ENCODE results near the gene FRMD6. TPM values are rescaled to one million over a fixed set of nuclear protein-coding genes. Genes with fewer than 3 reads are reported as not detected.
A peak's percentile ranks its signal among the peaks of the same experiment; 100 is the strongest.

The FRMD6 gene
- total and polyA plus RNA-seq, 5 donors from 2014 or later = 0.77 to 1.7 (median 0.89) TPM; not detected in 2

DNA sequence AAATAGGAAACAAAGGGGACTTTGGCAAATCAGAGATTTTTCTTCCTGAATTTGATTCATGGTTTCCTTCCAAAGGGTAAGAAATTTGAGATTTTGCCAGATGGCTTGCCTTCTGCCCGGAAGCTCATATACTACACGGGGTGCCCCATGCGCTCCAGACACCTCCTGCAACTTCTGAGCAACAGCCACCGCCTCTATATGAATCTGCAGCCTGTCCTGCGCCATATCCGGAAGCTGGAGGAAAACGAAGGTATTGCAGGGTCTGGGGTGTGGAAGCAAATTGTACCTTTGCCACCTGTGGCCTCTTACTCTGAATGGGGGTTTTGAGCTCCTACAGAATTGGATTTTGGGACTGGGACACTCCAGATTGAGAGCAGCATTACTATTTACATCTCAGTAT, 63.5 kb downstream of the FRMD6 start:
- no peak overlapping the region for H3K27ac Mint-ChIP-seq
- no peaks in the 10 kb centered on the region for H3K4me1 Mint-ChIP-seq
- H3K36me3 Mint-ChIP-seq = peaks cover 3% of the 10 kb centered on the region
- Histone ChIP-seq H3K9me3 (ENCODE audit: control insufficient read depth in 2 of 2, low read length in 2 of 2) (no peaks in the 10 kb centered on the region), H3K27ac (ENCODE audit: insufficient read depth, low read length, poor library complexity, severe bottlenecking) (no peak overlapping the region), H3K36me3 (ENCODE audit: control insufficient read depth, insufficient read depth, low read length) (no peaks in the 10 kb centered on the region), H3K4me3 (ENCODE audit: low read depth, low read length) (no peak overlapping the region), H3K27me3 (ENCODE audit: control insufficient read depth, insufficient read depth, low read length) (no peaks in the 10 kb centered on the region), H3K4me1 (ENCODE audit: control insufficient read depth, insufficient read depth, low read length, poor library complexity, severe bottlenecking) (no peaks in the 10 kb centered on the region)
- ATAC-seq (ENCODE audit: low read depth in 2 of 2) (no peak), DNase-seq (no peak)
- H3K27me3 Mint-ChIP-seq = peaks cover 11% of the 10 kb centered on the region
- no peak overlapping the region for H3K4me3 Mint-ChIP-seq
- no peaks in the 10 kb centered on the region for H3K9me3 Mint-ChIP-seq

DNA sequence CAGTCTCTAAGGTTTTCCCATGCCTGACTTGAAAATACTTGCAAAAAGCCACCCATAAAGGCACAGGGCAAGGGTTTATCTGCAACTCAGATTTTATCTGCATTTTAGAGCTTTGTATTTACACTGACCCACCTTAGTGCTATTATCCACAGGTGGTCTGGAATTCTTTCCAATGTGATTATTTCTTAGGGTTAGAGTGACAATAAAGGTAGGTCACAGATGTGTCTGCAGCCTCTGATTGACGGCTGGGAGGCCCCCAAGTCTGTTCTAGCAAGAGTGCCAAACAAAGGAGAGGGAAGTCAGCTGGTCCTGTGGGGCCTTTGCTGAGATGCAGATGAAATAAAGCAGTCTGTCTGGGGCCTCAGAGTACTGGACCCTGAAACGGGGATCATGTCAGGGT, 64.0 kb downstream of the FRMD6 start:
- H3K4me1 ChIP-seq (ENCODE audit: control insufficient read depth, insufficient read depth, low read length, poor library complexity, severe bottlenecking) = no peaks in the 10 kb centered on the region
- Mint-ChIP-seq H3K4me3 (no peak overlapping the region), H3K27ac (peak overlapping the region in 1 of 3 donors; percentile 35), H3K36me3 (peaks cover 3% of the 10 kb centered on the region), H3K4me1 (no peaks in the 10 kb centered on the region), H3K27me3 (peaks cover 11% of the 10 kb centered on the region), H3K9me3 (no peaks in the 10 kb centered on the region)
- H3K27ac ChIP-seq (ENCODE audit: insufficient read depth, low read length, poor library complexity, severe bottlenecking) = no peak overlapping the region
- DNase-seq = no peak
- H3K4me3 ChIP-seq (ENCODE audit: low read depth, low read length) = no peak overlapping the region
- no peaks in the 10 kb centered on the region for H3K27me3 ChIP-seq (ENCODE audit: control insufficient read depth, insufficient read depth, low read length)
- no peaks in the 10 kb centered on the region for H3K9me3 ChIP-seq (ENCODE audit: control insufficient read depth in 2 of 2, low read length in 2 of 2)
- ATAC-seq (ENCODE audit: low read depth in 2 of 2) = no peak
- H3K36me3 ChIP-seq (ENCODE audit: control insufficient read depth, insufficient read depth, low read length) = no peaks in the 10 kb centered on the region

DNA sequence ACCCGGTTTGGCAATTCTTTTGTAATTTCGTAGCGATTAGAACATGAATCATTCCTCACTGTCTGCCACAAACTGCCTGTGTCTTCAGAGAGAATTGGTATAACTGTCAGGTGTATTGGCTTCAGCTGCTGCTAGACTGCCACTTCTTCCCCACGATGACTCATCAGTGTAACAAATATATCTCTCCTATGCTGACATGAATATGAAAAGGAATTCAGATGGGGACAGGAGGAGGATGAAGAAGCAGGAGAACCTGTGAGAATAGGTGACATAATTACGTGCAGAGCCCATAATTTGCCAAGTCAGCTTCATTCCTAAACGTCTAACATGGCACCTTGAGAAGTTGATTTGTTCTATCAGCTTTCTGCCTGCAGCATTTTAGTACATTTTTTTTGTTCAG, 64.9 kb downstream of the FRMD6 start:
- Mint-ChIP-seq H3K27ac (no peak overlapping the region), H3K27me3 (peaks cover 11% of the 10 kb centered on the region), H3K36me3 (peaks cover 3% of the 10 kb centered on the region), H3K9me3 (no peaks in the 10 kb centered on the region), H3K4me3 (no peak overlapping the region), H3K4me1 (no peaks in the 10 kb centered on the region)
- H3K27me3 ChIP-seq (ENCODE audit: control insufficient read depth, insufficient read depth, low read length) = no peaks in the 10 kb centered on the region
- no peak overlapping the region for H3K4me3 ChIP-seq (ENCODE audit: low read depth, low read length)
- H3K27ac ChIP-seq (ENCODE audit: insufficient read depth, low read length, poor library complexity, severe bottlenecking) = no peak overlapping the region
- ATAC-seq (ENCODE audit: low read depth in 2 of 2) = no peak
- no peaks in the 10 kb centered on the region for H3K9me3 ChIP-seq (ENCODE audit: control insufficient read depth in 2 of 2, low read length in 2 of 2)
- no peaks in the 10 kb centered on the region for H3K36me3 ChIP-seq (ENCODE audit: control insufficient read depth, insufficient read depth, low read length)
- no peak for DNase-seq
- H3K4me1 ChIP-seq (ENCODE audit: control insufficient read depth, insufficient read depth, low read length, poor library complexity, severe bottlenecking) = no peaks in the 10 kb centered on the region

DNA sequence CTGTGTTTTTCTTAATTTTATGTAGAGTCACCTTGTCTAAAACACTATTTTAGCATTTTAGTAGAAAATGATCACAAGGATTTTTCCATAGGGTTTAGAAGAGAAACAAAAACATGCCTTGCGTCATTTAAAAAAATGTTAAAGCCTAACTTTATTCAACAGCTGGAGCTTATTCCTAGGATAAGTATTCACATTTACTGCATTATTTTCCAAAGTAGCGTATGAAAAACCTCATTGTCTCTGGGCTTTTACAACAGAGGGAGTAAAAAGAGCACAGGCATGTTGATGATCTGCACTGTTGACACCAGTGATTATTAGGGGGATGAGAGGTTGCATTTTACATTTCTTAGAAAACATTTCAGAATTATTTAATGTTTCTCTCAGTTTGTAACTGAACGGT, 66.1 kb downstream of the FRMD6 start:
- DNase-seq (no peak), ATAC-seq (ENCODE audit: low read depth in 2 of 2) (no peak)
- H3K9me3 Mint-ChIP-seq = no peaks in the 10 kb centered on the region
- no peak overlapping the region for H3K4me3 Mint-ChIP-seq
- Histone ChIP-seq H3K4me1 (ENCODE audit: control insufficient read depth, insufficient read depth, low read length, poor library complexity, severe bottlenecking) (no peaks in the 10 kb centered on the region), H3K27ac (ENCODE audit: insufficient read depth, low read length, poor library complexity, severe bottlenecking) (no peak overlapping the region), H3K36me3 (ENCODE audit: control insufficient read depth, insufficient read depth, low read length) (no peaks in the 10 kb centered on the region), H3K27me3 (ENCODE audit: control insufficient read depth, insufficient read depth, low read length) (no peaks in the 10 kb centered on the region), H3K9me3 (ENCODE audit: control insufficient read depth in 2 of 2, low read length in 2 of 2) (no peaks in the 10 kb centered on the region), H3K4me3 (ENCODE audit: low read depth, low read length) (no peak overlapping the region)
- no peak overlapping the region for H3K27ac Mint-ChIP-seq
- H3K4me1 Mint-ChIP-seq = no peaks in the 10 kb centered on the region
- peaks cover 19% of the 10 kb centered on the region for H3K27me3 Mint-ChIP-seq
- H3K36me3 Mint-ChIP-seq = peaks cover 3% of the 10 kb centered on the region

DNA sequence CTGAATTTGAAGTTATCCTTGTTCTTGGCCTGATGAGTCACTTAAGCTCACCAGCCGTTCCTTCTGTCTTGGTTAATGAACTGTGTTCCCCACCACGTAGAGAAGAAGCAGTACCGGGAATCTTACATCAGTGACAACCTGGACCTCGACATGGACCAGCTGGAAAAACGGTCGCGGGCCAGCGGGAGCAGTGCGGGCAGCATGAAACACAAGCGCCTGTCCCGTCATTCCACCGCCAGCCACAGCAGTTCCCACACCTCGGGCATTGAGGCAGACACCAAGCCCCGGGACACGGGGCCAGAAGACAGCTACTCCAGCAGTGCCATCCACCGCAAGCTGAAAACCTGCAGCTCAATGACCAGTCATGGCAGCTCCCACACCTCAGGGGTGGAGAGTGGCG, 68.2 kb downstream of the FRMD6 start:
- Histone ChIP-seq H3K4me3 (ENCODE audit: low read depth, low read length) (no peak overlapping the region), H3K27me3 (ENCODE audit: control insufficient read depth, insufficient read depth, low read length) (no peaks in the 10 kb centered on the region), H3K9me3 (ENCODE audit: control insufficient read depth in 2 of 2, low read length in 2 of 2) (no peaks in the 10 kb centered on the region), H3K27ac (ENCODE audit: insufficient read depth, low read length, poor library complexity, severe bottlenecking) (no peak overlapping the region), H3K36me3 (ENCODE audit: control insufficient read depth, insufficient read depth, low read length) (no peaks in the 10 kb centered on the region), H3K4me1 (ENCODE audit: control insufficient read depth, insufficient read depth, low read length, poor library complexity, severe bottlenecking) (no peaks in the 10 kb centered on the region)
- ATAC-seq (ENCODE audit: low read depth in 2 of 2) (no peak), DNase-seq (no peak)
- Mint-ChIP-seq H3K9me3 (no peaks in the 10 kb centered on the region), H3K4me1 (no peaks in the 10 kb centered on the region), H3K27me3 (peaks cover 19% of the 10 kb centered on the region), H3K4me3 (no peak overlapping the region), H3K27ac (no peak overlapping the region), H3K36me3 (peaks cover 3% of the 10 kb centered on the region)

DNA sequence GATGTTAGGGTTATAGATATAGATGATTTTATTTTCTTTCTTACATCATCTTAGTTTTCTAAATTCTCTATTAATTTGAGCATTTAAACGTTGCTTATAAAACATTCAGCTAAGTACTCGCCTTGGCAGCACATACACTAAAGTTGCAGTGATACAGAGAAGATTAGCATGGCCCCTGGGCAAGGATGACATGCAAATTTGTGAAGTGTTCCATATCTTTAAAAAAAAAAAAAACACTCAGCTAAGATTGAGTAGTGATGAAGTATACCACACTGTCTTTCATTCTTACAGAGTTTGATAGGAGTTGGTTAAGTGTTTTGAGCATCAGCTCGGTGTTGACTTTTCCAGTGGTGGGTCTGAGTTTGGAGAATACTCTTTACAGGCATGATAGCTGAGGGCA, 72.3 kb downstream of the FRMD6 start:
- Mint-ChIP-seq H3K4me1 (no peaks in the 10 kb centered on the region), H3K36me3 (peaks cover 3% of the 10 kb centered on the region), H3K27ac (no peak overlapping the region), H3K27me3 (peaks cover 17% of the 10 kb centered on the region), H3K4me3 (no peak overlapping the region), H3K9me3 (peaks cover 0 to 2% (median 0%) of the 10 kb centered on the region in 7 donors)
- Histone ChIP-seq H3K27ac (ENCODE audit: insufficient read depth, low read length, poor library complexity, severe bottlenecking) (no peak overlapping the region), H3K4me3 (ENCODE audit: low read depth, low read length) (no peak overlapping the region), H3K4me1 (ENCODE audit: control insufficient read depth, insufficient read depth, low read length, poor library complexity, severe bottlenecking) (no peaks in the 10 kb centered on the region), H3K27me3 (ENCODE audit: control insufficient read depth, insufficient read depth, low read length) (no peaks in the 10 kb centered on the region), H3K36me3 (ENCODE audit: control insufficient read depth, insufficient read depth, low read length) (no peaks in the 10 kb centered on the region), H3K9me3 (ENCODE audit: control insufficient read depth in 2 of 2, low read length in 2 of 2) (no peaks in the 10 kb centered on the region)
- ATAC-seq (ENCODE audit: low read depth in 2 of 2) = no peak
- no peak for DNase-seq

DNA sequence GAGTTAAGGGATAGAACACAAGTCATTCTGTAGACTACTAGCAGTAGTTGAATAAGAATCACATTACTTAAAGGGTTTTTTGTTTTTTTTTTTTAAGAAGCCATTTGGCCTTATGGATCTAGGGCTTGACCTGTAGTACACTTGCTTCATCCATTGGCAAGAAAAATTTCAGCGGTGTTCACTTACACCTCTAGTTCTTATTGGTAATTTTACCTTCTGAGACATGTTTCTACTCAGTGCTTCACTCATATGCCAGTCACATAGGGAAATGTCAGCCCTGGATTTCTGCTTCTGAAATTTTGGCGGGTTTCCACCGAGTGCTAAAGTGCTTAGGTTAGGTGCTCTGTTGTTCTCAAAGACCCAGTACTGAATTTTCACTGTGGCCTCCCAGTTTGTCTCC, 72.9 kb downstream of the FRMD6 start:
- Histone ChIP-seq H3K4me1 (ENCODE audit: control insufficient read depth, insufficient read depth, low read length, poor library complexity, severe bottlenecking) (no peaks in the 10 kb centered on the region), H3K9me3 (ENCODE audit: control insufficient read depth in 2 of 2, low read length in 2 of 2) (no peaks in the 10 kb centered on the region), H3K27ac (ENCODE audit: insufficient read depth, low read length, poor library complexity, severe bottlenecking) (no peak overlapping the region), H3K27me3 (ENCODE audit: control insufficient read depth, insufficient read depth, low read length) (no peaks in the 10 kb centered on the region), H3K4me3 (ENCODE audit: low read depth, low read length) (no peak overlapping the region), H3K36me3 (ENCODE audit: control insufficient read depth, insufficient read depth, low read length) (no peaks in the 10 kb centered on the region)
- no peak for DNase-seq
- no peak for ATAC-seq (ENCODE audit: low read depth in 2 of 2)
- Mint-ChIP-seq H3K4me3 (no peak overlapping the region), H3K36me3 (peaks cover 3% of the 10 kb centered on the region), H3K9me3 (peaks cover 0 to 2% (median 0%) of the 10 kb centered on the region in 7 donors), H3K27ac (no peak overlapping the region), H3K4me1 (no peaks in the 10 kb centered on the region), H3K27me3 (peaks cover 16% of the 10 kb centered on the region)

DNA sequence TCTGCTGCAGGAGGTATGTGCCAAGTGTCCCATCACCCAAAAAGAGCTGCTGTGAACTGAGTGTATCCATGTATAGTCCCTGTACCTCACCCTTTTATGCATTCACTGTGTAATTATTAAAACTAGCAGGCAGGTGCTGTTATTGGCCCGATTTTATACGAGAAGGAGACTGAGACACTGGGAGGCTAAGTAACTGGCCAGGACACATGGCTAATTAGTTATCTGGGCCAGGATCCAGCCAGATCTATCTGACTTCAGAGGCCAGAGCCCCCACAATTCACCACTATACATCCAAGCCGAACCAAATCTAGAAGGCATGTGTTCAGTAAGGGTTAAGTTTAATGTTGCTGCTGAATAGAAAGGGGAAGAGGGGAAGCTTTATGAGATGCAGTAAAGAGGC, 73.4 kb downstream of the FRMD6 start:
- H3K27me3 Mint-ChIP-seq = peaks cover 12% of the 10 kb centered on the region
- no peak overlapping the region for H3K27ac ChIP-seq (ENCODE audit: insufficient read depth, low read length, poor library complexity, severe bottlenecking)
- no peaks in the 10 kb centered on the region for H3K36me3 Mint-ChIP-seq
- no peak for DNase-seq
- H3K27ac Mint-ChIP-seq = no peak overlapping the region
- H3K9me3 ChIP-seq (ENCODE audit: control insufficient read depth in 2 of 2, low read length in 2 of 2) = no peaks in the 10 kb centered on the region
- H3K9me3 Mint-ChIP-seq = peaks cover 0 to 2% (median 0%) of the 10 kb centered on the region in 7 donors
- H3K36me3 ChIP-seq (ENCODE audit: control insufficient read depth, insufficient read depth, low read length) = no peaks in the 10 kb centered on the region
- no peak overlapping the region for H3K4me3 Mint-ChIP-seq
- no peaks in the 10 kb centered on the region for H3K4me1 ChIP-seq (ENCODE audit: control insufficient read depth, insufficient read depth, low read length, poor library complexity, severe bottlenecking)
- H3K4me1 Mint-ChIP-seq = no peaks in the 10 kb centered on the region
- H3K27me3 ChIP-seq (ENCODE audit: control insufficient read depth, insufficient read depth, low read length) = no peaks in the 10 kb centered on the region
- no peak overlapping the region for H3K4me3 ChIP-seq (ENCODE audit: low read depth, low read length)
- no peak for ATAC-seq (ENCODE audit: low read depth in 2 of 2)
